Neural cell (in vitro differentiated cells): ENCODE data around the gene HSPB6. TPM values are rescaled to one million over a fixed set of nuclear protein-coding genes. Genes with fewer than 3 reads are reported as not detected.

Experiments used
- H2AFZ ChIP-seq: fragments of 200-600, 300-800 bp; sonication (generic), shearing (Covaris generic); 2 replicates; pipeline ENCODE4 v1.6.0; 2014; ENCODE audit warnings: low read depth, mild to moderate bottlenecking, antibody characterized with exemption, low read length, moderate library complexity
- H3F3A ChIP-seq: fragments of 200-600 bp; shearing (Covaris generic); 2 replicates; pipeline ENCODE4 v1.6.1; 2016; ENCODE audit warnings: mild to moderate bottlenecking, moderate library complexity, mixed read lengths, antibody characterized with exemption, low read length; ENCODE audit not compliant: insufficient read depth, poor library complexity, severe bottlenecking
- H3K27ac ChIP-seq: fragments of 200-600, 300-800 bp; sonication (generic), shearing (Covaris generic); 2 replicates; pipeline ENCODE4 v1.5.1; 2014; ENCODE audit warnings: mild to moderate bottlenecking, low read length, moderate library complexity
- H3K27me3 ChIP-seq: fragments of 300-800, 200-600 bp; sonication (generic), shearing (Covaris generic); 2 replicates; pipeline ENCODE4 v1.6.0; 2014; ENCODE audit warnings: mild to moderate bottlenecking, low read depth, low read length, moderate library complexity; ENCODE audit not compliant: insufficient read depth
- H3K36me3 ChIP-seq: fragments of 300-800, 200-600 bp; sonication (generic), shearing (Covaris generic); 2 replicates; pipeline ENCODE4 v1.5.1; 2014; ENCODE audit warnings: mild to moderate bottlenecking, antibody characterized with exemption, low read length, moderate library complexity; ENCODE audit not compliant: insufficient read depth
- H3K4me2 ChIP-seq: fragments of 300-800, 200-600 bp; sonication (generic), shearing (Covaris generic); 2 replicates; pipeline ENCODE4 v1.6.0; 2014; ENCODE audit warnings: mild to moderate bottlenecking, low read length
- H3K4me3 ChIP-seq: fragments of 300-800, 200-600 bp; sonication (generic), shearing (Covaris generic); 2 replicates; pipeline ENCODE4 v1.5.1; 2014; ENCODE audit warnings: mild to moderate bottlenecking, low read length, moderate library complexity
- H3K79me2 ChIP-seq: fragments of 200-600 bp; shearing (Covaris generic); replicated peaks from 2 replicates; pipeline ENCODE4 v1.6.0; 2014; ENCODE audit warnings: mild to moderate bottlenecking, low read length, moderate library complexity; ENCODE audit not compliant: insufficient read depth
- H3K9ac ChIP-seq: fragments of 300-800, 200-600 bp; sonication (generic), shearing (Covaris generic); 2 replicates; pipeline ENCODE4 v1.6.1; 2016; ENCODE audit warnings: mild to moderate bottlenecking, low read length, mixed read lengths
- H3K9me2 ChIP-seq: fragments of 200-600 bp; shearing (Covaris generic); 2 replicates; pipeline ENCODE4 v1.6.1; 2016; ENCODE audit warnings: mild to moderate bottlenecking, low read length, mixed read lengths; ENCODE audit not compliant: insufficient read depth
- H3K9me3 ChIP-seq: fragments of 200-600, 300-800 bp; sonication (generic), shearing (Covaris generic); 2 replicates; pipeline ENCODE4 v1.6.1; 2016; ENCODE audit warnings: mild to moderate bottlenecking, mixed run types, low read length, moderate library complexity, mixed read lengths
- H4K20me1 ChIP-seq: fragments of 200-600 bp; shearing (Covaris generic); 2 replicates; pipeline ENCODE4 v1.6.1; 2016; ENCODE audit warnings: mild to moderate bottlenecking, mixed run types; ENCODE audit not compliant: insufficient read depth
- CTCF ChIP-seq: fragments of 450-650 bp; IDR thresholded peaks from 2 replicates; pipeline ENCODE4 v1.5.1; 2014; ENCODE audit warnings: antibody characterized with exemption, mild to moderate bottlenecking, moderate library complexity; ENCODE audit not compliant: poor library complexity, severe bottlenecking
- EP300 ChIP-seq: fragments of 450-650 bp; conservative IDR thresholded peaks from 2 replicates; pipeline ENCODE4 v1.6.1; 2014; ENCODE audit warnings: antibody characterized with exemption, mild to moderate bottlenecking, moderate library complexity; ENCODE audit not compliant: poor library complexity, severe bottlenecking
- EZH2 ChIP-seq: fragments of 200-600, 300-800 bp; shearing (Covaris generic), sonication (generic); IDR thresholded peaks from 2 replicates; pipeline ENCODE4 v1.6.1; 2014; ENCODE audit warnings: antibody characterized with exemption, low read length, borderline replicate concordance, mild to moderate bottlenecking; ENCODE audit not compliant: insufficient read depth, poor library complexity, severe bottlenecking
- MXI1 ChIP-seq: fragments of 450-650 bp; conservative IDR thresholded peaks from 2 replicates; pipeline ENCODE4 v1.6.1; 2014; ENCODE audit warnings: antibody characterized with exemption, mild to moderate bottlenecking; ENCODE audit not compliant: poor library complexity, severe bottlenecking
- POLR2AphosphoS5 ChIP-seq: IDR thresholded peaks from 2 replicates; pipeline ENCODE4 v1.6.1; 2012
- RAD21 ChIP-seq: fragments of 450-650 bp; conservative IDR thresholded peaks from 2 replicates; pipeline ENCODE4 v1.6.1; 2014; ENCODE audit warnings: antibody characterized with exemption, mild to moderate bottlenecking, moderate library complexity
- REST ChIP-seq: IDR thresholded peaks from 2 replicates; pipeline ENCODE4 v1.6.1; 2012; ENCODE audit warnings: borderline replicate concordance
- SMC3 ChIP-seq: fragments of 450-650 bp; conservative IDR thresholded peaks from 2 replicates; pipeline ENCODE4 v1.6.1; 2014; ENCODE audit warnings: antibody characterized with exemption, mild to moderate bottlenecking, moderate library complexity; ENCODE audit not compliant: poor library complexity
- TAF1 ChIP-seq: IDR thresholded peaks from 2 replicates; pipeline ENCODE4 v1.6.1; 2012; ENCODE audit warnings: low read depth
- polyA plus RNA-seq: library from polyadenylated mRNA; depleted of rRNA; stranded (reverse); fragments of >200 nt; gene quantifications from 2 replicates; pipeline ENCODE4 v1.2.3, GENCODE V29; 2014

HSPB6 gene
- polyA plus RNA-seq, 1 donor from 2014 or later = not detected

- Histone ChIP-seq H3K27ac (no peak overlapping the region), H4K20me1 (no peaks in the 10 kb centered on the region), H3K9ac (no peak overlapping the region), H3K9me3 (no peaks in the 10 kb centered on the region), H3K79me2 (no peaks in the 10 kb centered on the region), H3K9me2 (no peaks in the 10 kb centered on the region), H3K4me2 (no peak overlapping the region), H3F3A (no peaks in the 10 kb centered on the region), H2AFZ (no peak overlapping the region), H3K27me3 (no peaks in the 10 kb centered on the region), H3K36me3 (no peaks in the 10 kb centered on the region), H3K4me3 (no peak overlapping the region)
- TF ChIP-seq POLR2AphosphoS5 (no peak), RAD21 (no peak), EP300 (no peak), TAF1 (no peak), SMC3 (no peak), CTCF (no peak), REST (no peak), EZH2 (no peak), MXI1 (no peak)
Observed at GRCh38 chr19:35729021-35729420, 27.8 kb downstream of the HSPB6 start.

- Histone ChIP-seq H3K27ac (no peak overlapping the region), H3K9me3 (no peaks in the 10 kb centered on the region), H3K4me3 (no peak overlapping the region), H3K79me2 (no peaks in the 10 kb centered on the region), H2AFZ (no peak overlapping the region), H3K9me2 (no peaks in the 10 kb centered on the region), H3K4me2 (no peak overlapping the region), H3F3A (no peaks in the 10 kb centered on the region), H3K27me3 (no peaks in the 10 kb centered on the region), H3K9ac (no peak overlapping the region), H3K36me3 (no peaks in the 10 kb centered on the region), H4K20me1 (no peaks in the 10 kb centered on the region)
- TF ChIP-seq POLR2AphosphoS5 (no peak), TAF1 (no peak), EP300 (no peak), REST (no peak), MXI1 (no peak), EZH2 (no peak), RAD21 (no peak), CTCF (no peak), SMC3 (no peak)
Observed at GRCh38 chr19:35727956-35728706, 28.7 kb downstream of the HSPB6 start.
